ENCODE data around the gene AHSG.

Gene AHSG

DNA sequence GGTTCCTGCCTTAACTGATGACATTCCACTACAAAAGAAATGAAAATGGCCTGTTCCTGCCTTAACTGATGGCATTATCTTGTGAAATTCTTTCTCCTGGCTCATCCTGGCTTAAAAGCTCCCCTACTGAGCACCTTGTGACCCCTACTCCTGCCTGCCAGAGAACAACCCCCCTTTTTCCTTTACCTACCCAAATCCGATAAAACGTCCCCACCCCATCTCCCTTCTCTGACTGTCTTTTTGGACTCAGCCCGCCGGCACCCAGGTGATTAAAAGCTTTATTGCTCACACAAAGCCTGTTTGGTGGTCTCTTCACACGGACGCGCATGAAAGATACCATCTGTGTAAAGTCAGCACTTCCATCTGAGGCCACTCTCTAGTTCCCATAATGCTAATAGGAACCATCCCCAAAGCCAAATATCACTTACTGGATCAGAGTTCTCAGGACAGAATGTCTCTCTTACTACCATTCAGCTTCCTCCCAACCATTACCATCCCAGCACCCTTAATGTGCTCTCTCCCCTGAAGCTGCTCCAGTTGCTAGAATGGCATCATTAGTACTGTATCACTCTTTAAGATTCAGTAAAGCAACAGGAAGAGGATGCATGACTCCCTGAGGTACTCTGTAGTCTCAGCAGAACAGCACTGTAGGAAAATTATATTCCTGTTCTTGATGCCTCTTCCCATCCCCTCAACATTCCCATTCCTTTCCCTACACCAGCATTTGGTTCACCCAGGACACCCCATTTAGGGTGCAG lies 50.7 kb downstream of the AHSG start:
- H3K27ac ChIP-seq (ENCODE audit: extremely low read depth, low read depth, low read length): no peak overlapping the region
- no peaks in the 10 kb centered on the region for H3K9me3 ChIP-seq (ENCODE audit: control insufficient read depth, insufficient read depth, low read depth, low read length)
- no peak for TF ChIP-seq PRDM1 (tag by site-specific recombination; IDR thresholded peaks at IDR 0.05)
- TF ChIP-seq, protein P1, sequence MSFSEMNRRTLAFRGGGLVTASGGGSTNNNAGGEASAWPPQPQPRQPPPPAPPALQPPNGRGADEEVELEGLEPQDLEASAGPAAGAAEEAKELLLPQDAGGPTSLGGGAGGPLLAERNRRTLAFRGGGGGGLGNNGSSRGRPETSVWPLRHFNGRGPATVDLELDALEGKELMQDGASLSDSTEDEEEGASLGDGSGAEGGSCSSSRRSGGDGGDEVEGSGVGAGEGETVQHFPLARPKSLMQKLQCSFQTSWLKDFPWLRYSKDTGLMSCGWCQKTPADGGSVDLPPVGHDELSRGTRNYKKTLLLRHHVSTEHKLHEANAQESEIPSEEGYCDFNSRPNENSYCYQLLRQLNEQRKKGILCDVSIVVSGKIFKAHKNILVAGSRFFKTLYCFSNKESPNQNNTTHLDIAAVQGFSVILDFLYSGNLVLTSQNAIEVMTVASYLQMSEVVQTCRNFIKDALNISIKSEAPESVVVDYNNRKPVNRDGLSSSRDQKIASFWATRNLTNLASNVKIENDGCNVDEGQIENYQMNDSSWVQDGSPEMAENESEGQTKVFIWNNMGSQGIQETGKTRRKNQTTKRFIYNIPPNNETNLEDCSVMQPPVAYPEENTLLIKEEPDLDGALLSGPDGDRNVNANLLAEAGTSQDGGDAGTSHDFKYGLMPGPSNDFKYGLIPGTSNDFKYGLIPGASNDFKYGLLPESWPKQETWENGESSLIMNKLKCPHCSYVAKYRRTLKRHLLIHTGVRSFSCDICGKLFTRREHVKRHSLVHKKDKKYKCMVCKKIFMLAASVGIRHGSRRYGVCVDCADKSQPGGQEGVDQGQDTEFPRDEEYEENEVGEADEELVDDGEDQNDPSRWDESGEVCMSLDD (tag by site-specific recombination; IDR thresholded peaks at IDR 0.05): no peak
- no peak for TF ChIP-seq ZNF660 (tag by site-specific recombination; IDR thresholded peaks at IDR 0.05)
- TF ChIP-seq ZNF2 (tag by site-specific recombination; IDR thresholded peaks at IDR 0.05): no peak
- no peak overlapping the region for H3K4me3 ChIP-seq (ENCODE audit: low read depth, low read length)
- no peaks in the 10 kb centered on the region for H3K4me1 ChIP-seq (ENCODE audit: control insufficient read depth, insufficient read depth, low read length)
- ChIA-PET POLR2A (no interaction called here), CTCF (no interaction called here)
- no peaks in the 10 kb centered on the region for H3K36me3 ChIP-seq (ENCODE audit: control insufficient read depth in 2 of 2, insufficient read depth in 1 of 2, low read length in 2 of 2)

DNA sequence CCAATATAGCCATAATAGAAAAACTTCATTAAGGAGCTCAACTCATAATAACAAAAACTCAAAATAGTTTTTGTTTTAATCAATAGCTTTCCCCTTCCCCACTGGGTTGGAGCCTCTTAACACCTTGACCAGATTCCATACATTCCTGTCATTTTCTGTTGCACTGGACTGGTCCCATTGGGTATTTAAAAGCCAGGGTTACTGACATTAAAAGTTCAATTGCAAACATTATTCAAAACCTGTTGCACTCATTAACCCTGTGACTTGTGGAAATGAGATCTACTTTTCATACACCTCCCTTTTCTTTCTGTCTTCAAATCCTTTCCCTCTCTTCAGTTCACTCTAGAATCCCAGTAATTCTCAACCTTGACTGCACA lies 51.2 kb downstream of the AHSG start:
- TF ChIP-seq SETDB1 (IDR thresholded peaks at IDR 0.05; ENCODE audit: insufficient read length, low read length) (no peak), ZNF561 (tag by site-specific recombination; IDR thresholded peaks at IDR 0.05; ENCODE audit: borderline replicate concordance) (no peak), ZNF510 (tag by site-specific recombination; IDR thresholded peaks at IDR 0.05; ENCODE audit: insufficient replicate concordance) (no peak), YY1 (tag by site-specific recombination; IDR thresholded peaks at IDR 0.05) (no peak), KLF1 (tag by site-specific recombination; IDR thresholded peaks at IDR 0.05) (no peak), ZNF785 (tag by site-specific recombination; IDR thresholded peaks at IDR 0.05) (no peak), ZNF549 (tag by site-specific recombination; IDR thresholded peaks at IDR 0.05) (no peak), ZNF184 (tag by site-specific recombination; IDR thresholded peaks at IDR 0.05) (no peak), SP7 (tag by site-specific recombination; IDR thresholded peaks at IDR 0.05) (no peak), ZXDB (tag by site-specific recombination; IDR thresholded peaks at IDR 0.05) (no peak), ZNF292 (tag by site-specific recombination; IDR thresholded peaks at IDR 0.05; ENCODE audit: borderline replicate concordance, low read depth) (no peak), OVOL3 (tag by site-specific recombination; IDR thresholded peaks at IDR 0.05) (no peak), GLIS1 (tag by site-specific recombination; IDR thresholded peaks at IDR 0.05) (no peak), GLI4 (tag by site-specific recombination; IDR thresholded peaks at IDR 0.05) (no peak), ZNF350 (tag by site-specific recombination; IDR thresholded peaks at IDR 0.05) (no peak)
- TF ChIP-seq, protein P2, sequence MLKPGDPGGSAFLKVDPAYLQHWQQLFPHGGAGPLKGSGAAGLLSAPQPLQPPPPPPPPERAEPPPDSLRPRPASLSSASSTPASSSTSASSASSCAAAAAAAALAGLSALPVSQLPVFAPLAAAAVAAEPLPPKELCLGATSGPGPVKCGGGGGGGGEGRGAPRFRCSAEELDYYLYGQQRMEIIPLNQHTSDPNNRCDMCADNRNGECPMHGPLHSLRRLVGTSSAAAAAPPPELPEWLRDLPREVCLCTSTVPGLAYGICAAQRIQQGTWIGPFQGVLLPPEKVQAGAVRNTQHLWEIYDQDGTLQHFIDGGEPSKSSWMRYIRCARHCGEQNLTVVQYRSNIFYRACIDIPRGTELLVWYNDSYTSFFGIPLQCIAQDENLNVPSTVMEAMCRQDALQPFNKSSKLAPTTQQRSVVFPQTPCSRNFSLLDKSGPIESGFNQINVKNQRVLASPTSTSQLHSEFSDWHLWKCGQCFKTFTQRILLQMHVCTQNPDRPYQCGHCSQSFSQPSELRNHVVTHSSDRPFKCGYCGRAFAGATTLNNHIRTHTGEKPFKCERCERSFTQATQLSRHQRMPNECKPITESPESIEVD (tag by site-specific recombination; IDR thresholded peaks at IDR 0.05): no peak
- TF ChIP-seq, protein P1 (tag by site-specific recombination; IDR thresholded peaks at IDR 0.05): no peak
- TF ChIP-seq, protein P3, sequence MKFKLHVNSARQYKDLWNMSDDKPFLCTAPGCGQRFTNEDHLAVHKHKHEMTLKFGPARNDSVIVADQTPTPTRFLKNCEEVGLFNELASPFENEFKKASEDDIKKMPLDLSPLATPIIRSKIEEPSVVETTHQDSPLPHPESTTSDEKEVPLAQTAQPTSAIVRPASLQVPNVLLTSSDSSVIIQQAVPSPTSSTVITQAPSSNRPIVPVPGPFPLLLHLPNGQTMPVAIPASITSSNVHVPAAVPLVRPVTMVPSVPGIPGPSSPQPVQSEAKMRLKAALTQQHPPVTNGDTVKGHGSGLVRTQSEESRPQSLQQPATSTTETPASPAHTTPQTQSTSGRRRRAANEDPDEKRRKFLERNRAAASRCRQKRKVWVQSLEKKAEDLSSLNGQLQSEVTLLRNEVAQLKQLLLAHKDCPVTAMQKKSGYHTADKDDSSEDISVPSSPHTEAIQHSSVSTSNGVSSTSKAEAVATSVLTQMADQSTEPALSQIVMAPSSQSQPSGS (tag by site-specific recombination; IDR thresholded peaks at IDR 0.05; ENCODE audit: low read depth): no peak
- TF ChIP-seq, protein P4, sequence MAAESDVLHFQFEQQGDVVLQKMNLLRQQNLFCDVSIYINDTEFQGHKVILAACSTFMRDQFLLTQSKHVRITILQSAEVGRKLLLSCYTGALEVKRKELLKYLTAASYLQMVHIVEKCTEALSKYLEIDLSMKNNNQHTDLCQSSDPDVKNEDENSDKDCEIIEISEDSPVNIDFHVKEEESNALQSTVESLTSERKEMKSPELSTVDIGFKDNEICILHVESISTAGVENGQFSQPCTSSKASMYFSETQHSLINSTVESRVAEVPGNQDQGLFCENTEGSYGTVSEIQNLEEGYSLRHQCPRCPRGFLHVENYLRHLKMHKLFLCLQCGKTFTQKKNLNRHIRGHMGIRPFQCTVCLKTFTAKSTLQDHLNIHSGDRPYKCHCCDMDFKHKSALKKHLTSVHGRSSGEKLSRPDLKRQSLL (tag by site-specific recombination; IDR thresholded peaks at IDR 0.05): no peak
- Histone ChIP-seq H3K4me1 (ENCODE audit: control insufficient read depth, insufficient read depth, low read length) (no peaks in the 10 kb centered on the region), H3K4me3 (ENCODE audit: low read depth, low read length) (no peak overlapping the region), H3K36me3 (ENCODE audit: control insufficient read depth in 2 of 2, insufficient read depth in 1 of 2, low read length in 2 of 2) (no peaks in the 10 kb centered on the region), H3K27ac (ENCODE audit: extremely low read depth, low read depth, low read length) (no peak overlapping the region), H3K9me3 (ENCODE audit: control insufficient read depth, insufficient read depth, low read depth, low read length) (no peaks in the 10 kb centered on the region)
- POLR2A ChIA-PET: no interaction called here
- CTCF ChIA-PET: interaction anchor here (1.0 kb wide), 1 partner anchor 49 kb away, joined by 3 read pairs; no protein-coding TSS in a partner anchor
